Rectal smooth muscle tissue (tissue), 1 donor: ENCODE results near the gene MEGF11.

Experiments
- H3K27ac ChIP-seq: one replicate; pipeline ENCODE4 v1.7.0; 2013; ENCODE audit warnings: low read depth, low read length, inconsistent platforms
- H3K27me3 ChIP-seq: one replicate; pipeline ENCODE4 v1.7.0; 2013; ENCODE audit warnings: low read length; ENCODE audit not compliant: control insufficient read depth, insufficient read depth
- H3K36me3 ChIP-seq: one replicate; pipeline ENCODE4 v1.7.0; 2013; ENCODE audit warnings: low read length; ENCODE audit not compliant: control insufficient read depth, insufficient read depth
- H3K4me1 ChIP-seq: one replicate; pipeline ENCODE4 v1.7.0; 2013; ENCODE audit warnings: low read length; ENCODE audit not compliant: control insufficient read depth, insufficient read depth
- H3K4me3 ChIP-seq: one replicate; pipeline ENCODE4 v1.7.0; 2013; ENCODE audit warnings: low read length
- H3K9ac ChIP-seq: one replicate; pipeline ENCODE4 v1.7.0; 2013; ENCODE audit warnings: low read length

Gene MEGF11

DNA sequence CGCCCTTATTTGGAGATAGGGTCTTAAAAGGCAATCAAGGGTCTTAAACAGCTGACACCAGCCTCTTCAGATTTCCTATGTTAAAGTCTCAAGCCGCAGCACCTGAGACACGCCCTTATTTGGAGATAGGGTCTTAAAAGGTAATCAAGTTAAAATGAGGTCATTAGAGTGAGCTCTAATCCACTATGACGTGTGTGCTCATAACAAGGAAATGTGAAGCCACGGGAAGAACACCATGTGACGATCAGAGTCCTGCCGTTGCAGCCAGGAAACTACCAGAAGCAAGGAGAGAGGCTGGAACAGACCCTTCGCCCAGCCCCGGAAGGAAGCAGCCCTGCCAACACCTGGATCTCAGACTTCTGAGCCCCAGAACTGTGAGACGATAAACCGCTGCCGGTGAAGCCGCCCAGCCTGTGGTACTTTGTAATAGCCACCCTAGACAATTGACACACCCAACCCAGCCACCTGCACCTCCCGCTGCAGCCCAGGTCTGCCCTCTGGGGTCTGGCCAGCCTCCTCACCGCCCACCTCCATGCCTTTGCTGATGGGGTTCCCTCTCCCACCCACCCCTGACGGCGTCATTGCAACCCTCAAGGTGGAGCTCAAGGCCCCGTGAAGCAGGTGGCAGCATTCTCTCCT lies 137.9 kb downstream of the MEGF11 start:
- no peak overlapping the region for H3K9ac ChIP-seq
- H3K27ac ChIP-seq = no peak overlapping the region
- H3K4me3 ChIP-seq = no peak overlapping the region
- H3K27me3 ChIP-seq = no peaks in the 10 kb centered on the region
- no peaks in the 10 kb centered on the region for H3K36me3 ChIP-seq
- no peaks in the 10 kb centered on the region for H3K4me1 ChIP-seq

DNA sequence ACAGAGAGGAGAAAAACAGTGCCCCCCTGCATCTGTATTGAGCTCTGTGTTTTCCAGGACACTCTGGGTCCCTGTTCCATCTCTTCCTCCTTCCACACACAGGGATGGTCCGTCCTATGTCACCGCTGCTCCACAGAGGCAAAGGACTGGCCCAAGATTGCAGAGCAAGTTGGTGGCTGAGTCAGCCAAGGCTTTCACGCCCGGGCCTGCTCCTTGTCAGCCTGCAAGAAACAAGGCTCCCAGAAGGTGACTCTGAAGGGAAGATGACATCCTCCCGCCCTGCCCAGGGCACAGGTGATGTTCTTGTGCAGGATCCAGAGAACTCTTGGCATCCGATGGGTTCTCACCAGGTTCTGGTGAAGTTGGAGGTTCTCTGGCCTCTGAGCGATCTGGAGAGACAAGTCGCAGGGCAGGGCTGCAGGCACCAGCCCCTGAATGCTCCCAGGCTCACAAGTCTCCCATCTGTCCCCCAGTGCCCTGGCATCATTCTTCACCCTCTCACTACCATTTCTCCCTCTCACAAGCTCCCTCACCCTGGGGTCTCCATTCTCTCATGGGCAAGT lies 138.6 kb downstream of the MEGF11 start:
- Histone ChIP-seq H3K27me3 (no peaks in the 10 kb centered on the region), H3K4me1 (no peaks in the 10 kb centered on the region), H3K36me3 (no peaks in the 10 kb centered on the region), H3K4me3 (no peak overlapping the region), H3K27ac (no peak overlapping the region), H3K9ac (no peak overlapping the region)

DNA sequence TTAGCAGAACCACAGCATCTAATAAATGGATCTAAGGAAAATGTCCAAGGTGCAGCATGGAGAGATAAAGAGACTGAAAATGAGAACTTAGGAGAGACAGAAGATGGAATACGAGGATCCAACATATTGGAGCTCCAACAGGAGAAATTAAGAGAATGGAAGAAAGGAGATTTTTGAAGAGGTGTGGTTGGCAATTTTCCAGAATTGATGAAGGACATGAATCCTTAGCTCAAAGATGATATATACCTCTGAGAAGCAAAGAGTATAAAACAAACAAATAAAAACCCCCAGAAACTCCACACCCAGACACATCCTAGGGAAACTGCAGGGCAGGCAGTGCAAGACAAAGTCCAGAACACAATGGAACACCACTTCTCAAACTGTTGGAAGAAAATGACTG lies 141.2 kb downstream of the MEGF11 start:
- Histone ChIP-seq H3K4me1 (no peaks in the 10 kb centered on the region), H3K36me3 (no peaks in the 10 kb centered on the region), H3K4me3 (no peak overlapping the region), H3K9ac (no peak overlapping the region), H3K27me3 (peaks cover 3% of the 10 kb centered on the region), H3K27ac (no peak overlapping the region)

DNA sequence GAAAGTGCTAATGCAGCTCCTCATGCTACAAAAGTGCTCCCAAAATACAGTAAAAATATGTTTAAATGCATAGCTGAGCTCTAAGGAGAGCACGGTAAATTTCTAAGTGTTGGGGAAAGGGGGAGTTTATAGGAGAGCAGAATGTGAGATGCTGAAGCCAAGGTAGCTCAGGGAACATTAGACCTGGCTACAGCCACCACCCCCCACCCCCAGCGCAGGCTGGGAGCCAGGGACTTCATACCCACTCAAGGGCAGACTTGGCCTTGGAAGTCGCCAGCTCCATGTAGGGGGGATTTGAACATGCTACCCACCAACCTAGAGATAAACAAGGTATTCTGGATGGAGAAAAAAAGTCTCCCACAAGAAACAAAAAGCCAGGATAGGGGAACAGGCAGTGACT lies 142.2 kb downstream of the MEGF11 start:
- Histone ChIP-seq H3K9ac (no peak overlapping the region), H3K4me3 (no peak overlapping the region), H3K27ac (no peak overlapping the region), H3K36me3 (no peaks in the 10 kb centered on the region), H3K4me1 (no peaks in the 10 kb centered on the region), H3K27me3 (peaks cover 3% of the 10 kb centered on the region)

DNA sequence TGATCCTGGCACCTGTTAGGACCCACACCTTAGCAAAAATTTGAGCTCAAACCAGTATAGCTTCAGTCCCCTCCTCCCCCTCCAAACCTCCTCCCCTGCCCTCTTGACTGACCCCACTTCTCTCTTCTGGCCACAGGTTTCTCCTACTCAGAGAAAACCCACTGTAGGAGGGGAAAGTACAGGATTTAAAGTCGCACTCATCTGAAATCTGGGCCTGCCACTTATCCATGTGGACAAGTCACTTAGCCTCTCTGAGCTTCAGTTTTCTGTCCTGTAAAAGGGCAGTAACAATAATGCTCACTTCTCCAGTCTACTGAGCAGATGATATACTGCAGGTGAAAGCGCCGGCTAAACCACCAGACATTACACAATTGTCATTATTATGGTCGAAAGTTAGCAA lies 142.7 kb downstream of the MEGF11 start:
- Histone ChIP-seq H3K4me1 (no peaks in the 10 kb centered on the region), H3K9ac (no peak overlapping the region), H3K27me3 (peaks cover 3% of the 10 kb centered on the region), H3K36me3 (no peaks in the 10 kb centered on the region), H3K27ac (no peak overlapping the region), H3K4me3 (no peak overlapping the region)

DNA sequence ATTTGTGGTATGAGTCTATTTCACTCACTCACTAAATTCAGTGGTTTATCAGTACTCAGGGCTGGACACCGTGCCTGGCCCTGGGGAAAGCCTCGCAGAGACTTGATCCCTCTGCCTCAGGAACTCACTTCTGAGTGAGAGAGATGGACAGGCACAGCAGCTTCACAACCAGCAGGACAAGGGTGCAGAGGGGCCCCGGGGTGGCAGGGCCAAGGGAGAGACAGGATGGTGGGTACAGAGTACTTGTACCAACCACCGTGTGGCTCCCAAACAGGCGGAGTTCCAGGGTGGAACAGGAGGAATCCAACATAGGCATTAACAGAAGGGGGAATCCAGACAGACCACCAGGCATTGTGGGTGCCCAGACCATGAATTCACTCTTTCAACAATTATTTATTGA lies 143.7 kb downstream of the MEGF11 start:
- Histone ChIP-seq H3K4me1 (no peaks in the 10 kb centered on the region), H3K27ac (no peak overlapping the region), H3K36me3 (no peaks in the 10 kb centered on the region), H3K9ac (no peak overlapping the region), H3K4me3 (no peak overlapping the region), H3K27me3 (peaks cover 5% of the 10 kb centered on the region)

DNA sequence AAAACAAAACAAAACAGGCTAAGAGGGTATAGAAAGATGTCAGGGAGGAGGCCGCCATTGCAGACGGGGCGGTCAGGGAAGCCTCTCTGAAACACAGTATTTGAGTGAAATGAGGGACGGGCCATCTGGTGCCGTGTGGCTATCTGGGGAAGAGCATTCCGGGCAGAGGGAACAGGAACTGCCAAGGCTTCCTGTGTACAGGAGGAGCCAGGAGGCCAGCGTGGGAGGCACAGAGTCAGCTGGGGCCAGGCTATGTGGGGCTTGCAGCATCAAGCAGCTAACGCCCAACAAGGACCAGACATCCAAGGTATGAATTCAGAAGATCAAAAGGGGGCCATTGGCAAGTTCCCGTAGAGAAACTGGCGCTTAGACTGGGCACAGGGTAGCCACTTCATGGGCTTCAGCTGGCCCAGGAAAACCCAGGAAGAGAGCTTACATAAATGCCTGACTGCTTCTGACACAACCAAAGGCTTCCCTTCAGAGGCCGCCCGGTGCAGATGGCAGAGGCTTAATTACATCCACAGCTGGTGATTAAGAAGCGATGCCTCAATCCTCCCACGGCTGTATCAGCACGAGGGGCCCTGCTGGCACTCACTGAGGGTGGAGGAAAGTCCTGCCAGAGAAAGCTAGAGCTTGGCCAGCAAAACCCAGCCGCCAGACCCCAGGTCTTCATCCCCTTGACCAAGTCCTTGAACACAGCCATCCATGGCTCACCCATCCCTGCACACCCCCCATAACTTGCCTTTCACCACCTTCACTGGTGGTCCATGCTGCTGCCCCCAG lies 144.9 kb downstream of the MEGF11 start:
- Histone ChIP-seq H3K4me1 (no peaks in the 10 kb centered on the region), H3K9ac (no peak overlapping the region), H3K27me3 (peaks cover 5% of the 10 kb centered on the region), H3K4me3 (no peak overlapping the region), H3K27ac (no peak overlapping the region), H3K36me3 (no peaks in the 10 kb centered on the region)

DNA sequence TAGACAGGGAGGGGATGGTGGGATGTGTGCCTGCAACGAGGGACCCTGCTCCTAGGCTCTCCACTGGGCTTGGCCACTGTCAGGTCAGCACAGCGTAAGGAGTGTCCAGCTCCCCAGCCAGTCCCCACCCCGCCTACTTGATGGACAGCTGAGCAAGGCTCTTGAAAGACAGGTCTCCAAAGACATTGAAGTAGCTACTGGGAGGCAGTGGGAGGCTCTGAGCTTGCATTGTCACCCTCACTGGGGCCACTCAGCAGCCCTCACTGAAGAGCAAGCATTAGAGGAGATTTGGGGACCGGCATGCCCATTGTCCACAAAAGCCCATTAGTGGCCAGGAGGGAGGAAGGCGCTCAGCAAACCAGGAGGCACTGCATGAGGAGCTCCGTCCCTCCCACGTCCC lies 146.5 kb downstream of the MEGF11 start:
- Histone ChIP-seq H3K36me3 (no peaks in the 10 kb centered on the region), H3K27me3 (peaks cover 5% of the 10 kb centered on the region)

DNA sequence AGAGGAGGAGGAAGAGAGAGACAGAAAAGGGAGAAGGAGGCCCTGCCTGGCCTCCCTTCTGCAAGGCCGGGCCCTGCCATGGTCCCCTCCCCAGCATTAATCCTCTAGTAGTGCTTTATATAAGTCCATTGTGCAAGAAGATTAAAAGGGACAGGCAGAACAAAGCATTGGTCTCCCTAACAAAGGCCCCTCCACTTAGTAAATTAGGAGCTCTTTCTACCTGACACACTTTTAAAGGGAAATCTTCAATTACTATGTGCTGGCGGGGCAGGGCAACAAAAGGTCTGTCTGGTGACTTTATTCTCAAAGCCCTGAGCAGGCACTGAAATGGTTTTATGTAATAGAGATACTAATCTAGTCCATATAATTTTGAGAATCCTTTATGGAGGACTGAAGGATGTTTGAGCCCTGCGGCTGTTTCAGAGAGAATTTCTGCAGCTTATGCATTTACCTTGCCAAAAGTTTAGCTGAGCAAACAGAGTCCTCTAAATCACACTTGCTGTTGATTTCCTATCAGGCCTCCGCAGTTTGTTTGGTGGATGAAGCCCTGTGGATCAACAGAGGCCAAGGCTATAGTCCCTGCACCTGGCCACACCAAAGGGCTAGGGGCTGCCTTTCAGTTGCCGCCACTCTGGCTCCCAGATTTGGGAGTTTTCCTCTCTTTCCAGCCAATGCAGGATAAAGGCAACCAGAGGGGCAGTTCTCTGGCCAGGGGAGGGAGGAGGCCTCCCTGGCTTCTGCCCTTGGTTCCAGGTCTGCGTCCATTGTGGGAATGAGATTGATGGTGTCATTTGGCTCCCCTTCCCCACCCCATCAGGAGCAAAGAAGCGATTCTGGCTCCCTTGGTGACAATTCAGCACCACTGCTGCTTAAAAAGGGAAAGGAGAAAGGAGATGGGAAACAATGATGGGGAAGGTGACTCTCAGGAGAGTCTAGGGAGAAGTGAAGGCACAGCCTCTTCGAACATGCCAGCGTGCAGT lies 148.0 kb downstream of the MEGF11 start:
- Histone ChIP-seq H3K4me1 (no peaks in the 10 kb centered on the region), H3K36me3 (no peaks in the 10 kb centered on the region), H3K9ac (no peak overlapping the region), H3K27ac (no peak overlapping the region), H3K4me3 (no peak overlapping the region), H3K27me3 (peaks cover 5% of the 10 kb centered on the region)

More for the DNA sequence above, 146.5 kb downstream of the MEGF11 start:
- Histone ChIP-seq H3K4me3 (no peak overlapping the region), H3K9ac (no peak overlapping the region), H3K4me1 (no peaks in the 10 kb centered on the region), H3K27ac (no peak overlapping the region)

DNA sequence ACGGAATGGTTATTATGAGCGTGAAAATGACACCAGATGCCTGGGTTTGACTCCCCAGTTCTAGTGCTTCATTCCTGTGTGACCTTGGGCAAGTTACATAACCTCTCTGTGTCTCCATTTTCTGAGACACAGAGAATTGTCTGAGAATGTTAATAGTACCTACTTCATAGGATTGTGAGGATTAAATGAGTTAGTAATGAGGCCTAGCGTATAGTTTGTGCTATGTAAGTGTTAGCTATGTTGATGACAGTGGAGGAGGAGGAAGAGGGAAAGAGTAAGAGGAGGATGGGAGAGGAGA lies 150.3 kb downstream of the MEGF11 start:
- Histone ChIP-seq H3K4me3 (no peak overlapping the region), H3K27ac (no peak overlapping the region)

DNA sequence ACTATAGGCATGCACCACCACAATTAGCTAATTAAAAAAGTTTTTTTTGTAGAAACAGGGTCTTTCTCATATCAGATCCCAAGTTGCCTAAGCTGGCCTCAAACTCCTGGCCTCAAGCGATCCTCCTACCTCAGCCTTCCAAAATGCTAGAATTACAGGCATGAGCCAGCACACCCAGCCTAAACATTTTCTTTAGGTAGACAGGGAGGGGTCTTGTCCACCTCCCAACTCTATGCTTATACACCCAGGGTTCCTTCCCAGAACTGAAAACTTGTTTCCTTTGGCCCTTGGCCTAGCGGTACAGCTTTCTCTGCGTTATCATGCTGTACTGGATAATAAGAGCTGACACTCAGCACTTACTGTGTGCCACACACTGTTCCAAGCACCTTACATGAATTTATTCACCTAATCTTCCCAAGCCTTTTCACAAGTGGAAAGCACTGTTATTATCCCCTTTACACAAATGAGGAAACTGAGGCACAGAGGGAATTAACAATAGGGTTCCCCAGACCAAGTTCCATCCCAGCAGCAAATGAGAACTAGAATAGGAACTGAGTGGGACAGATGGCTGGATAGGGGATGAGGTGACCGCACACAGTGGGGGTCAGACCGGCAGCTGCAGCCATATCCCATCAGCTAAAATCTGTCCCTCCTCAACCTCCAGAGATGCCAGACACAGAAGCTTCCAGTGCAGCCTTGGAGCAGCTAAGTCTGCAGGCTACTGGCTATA lies 150.8 kb downstream of the MEGF11 start:
- Histone ChIP-seq H3K36me3 (no peaks in the 10 kb centered on the region), H3K9ac (no peak overlapping the region), H3K27ac (no peak overlapping the region), H3K4me1 (no peaks in the 10 kb centered on the region), H3K27me3 (peaks cover 3% of the 10 kb centered on the region), H3K4me3 (no peak overlapping the region)

More for the DNA sequence above, 150.3 kb downstream of the MEGF11 start:
- Histone ChIP-seq H3K27me3 (peaks cover 3% of the 10 kb centered on the region), H3K4me1 (no peaks in the 10 kb centered on the region), H3K36me3 (no peaks in the 10 kb centered on the region), H3K9ac (no peak overlapping the region)
